Heart left ventricle (tissue), 16 donors: ENCODE measurements around the gene GET4. TPM values are rescaled to one million over a fixed set of nuclear protein-coding genes. Genes with fewer than 3 reads are reported as not detected.

ENCODE experiments used
- ATAC-seq, 4 donors: fragments of 200-7000 bp; cut with Tn5 transposase; one replicate each; pipeline ENCODE4 v1.9.1; 2020 to 2022; ENCODE audit warnings: moderate library complexity in 4 of 4, mild to moderate bottlenecking in 3 of 4, moderate number of reproducible peaks in 1 of 4
- DNase-seq, 5 donors: peaks; one replicate each; pipeline ENCODE4 v3.0.0-alpha.2; 2020
- H3K27ac ChIP-seq, 12 donors: fragments of 200-600 bp; sonication (generic) in 4 of 12; one replicate each; pipeline versions ENCODE4 v1.5.0 to v1.8.0; 2016 to 2022; ENCODE audit warnings: mild to moderate bottlenecking in 2 of 12
- H3K27me3 ChIP-seq, 9 donors: fragments of 200-600 bp; sonication (generic) in 2 of 9; one replicate each; pipeline versions ENCODE4 v1.5.1 to v1.8.0; 2016 to 2022; ENCODE audit warnings: mild to moderate bottlenecking in 3 of 9
- H3K36me3 ChIP-seq, 9 donors: fragments of 200-600 bp; sonication (generic) in 2 of 9; one replicate each; pipeline versions ENCODE4 v1.5.0 to v1.8.0; 2018 to 2022; ENCODE audit warnings: mild to moderate bottlenecking in 2 of 9
- H3K4me1 ChIP-seq, 12 donors: fragments of 200-600 bp; sonication (generic) in 4 of 12; one replicate each; pipeline versions ENCODE4 v1.5.0 to v1.8.0; 2016 to 2022; ENCODE audit warnings: mild to moderate bottlenecking in 3 of 12
- H3K4me3 ChIP-seq, 12 donors: fragments of 200-600 bp; sonication (generic) in 4 of 12; one replicate each; pipeline versions ENCODE4 v1.5.0 to v1.8.0; 2017 to 2022; ENCODE audit warnings: mild to moderate bottlenecking in 9 of 12, moderate library complexity in 4 of 12
- H3K9me3 ChIP-seq, 12 donors: fragments of 200-600 bp; sonication (generic) in 4 of 12; one replicate each; pipeline versions ENCODE4 v1.5.0 to v1.8.0; 2016 to 2022; ENCODE audit warnings: mild to moderate bottlenecking in 1 of 12
- CTCF ChIP-seq, 12 donors: fragments of 200-600 bp; sonication (generic) in 4 of 12; IDR thresholded peaks; one replicate each; pipeline versions ENCODE4 v1.5.0 to v1.8.0; 2018 to 2022; ENCODE audit warnings: antibody characterized with exemption in 12 of 12, mild to moderate bottlenecking in 5 of 12
- POLR2A ChIP-seq, 2 donors: fragments of 450-650 bp; IDR thresholded peaks; one replicate each; pipeline ENCODE4 v1.6.1; 2017; ENCODE audit warnings: antibody characterized with exemption in 2 of 2, mild to moderate bottlenecking in 2 of 2, moderate library complexity in 2 of 2
- WGBS, 4 donors: extraction: QIAGEN DNeasy Blood & Tissue Kit in 2 of 4; methylation state at CpG; one replicate each; pipeline versions ENCODE4 v1.1.5 to v1.1.7; 2013 to 2018; 5-methylcytosine and 5-hydroxymethylcytosine counted together
- intact Hi-C, 10 donors: fragments of 100-400 bp; cut with DNase I; formaldehyde crosslinking; loops; one replicate each; pipeline versions ENCODE4 v1.11.1 to v1.14.2; 2022
- polyA plus RNA-seq, 2 donors: library from polyadenylated mRNA; stranded (reverse); fragments of 200-250 nt; gene quantifications; one replicate each; pipeline ENCODE4 v1.2.3, GENCODE V29; 2013
- total RNA-seq, 9 donors: library from RNA; depleted of rRNA in 2 of 9; stranded (reverse); fragments of >200 nt in 2 of 9; fragmentation: NEBNext Ultra II Directional in 3 of 9; extraction: Animal tissue kit (Norgen Biotek cat#: 25700) in 3 of 9; gene quantifications; one replicate each; pipeline versions ENCODE4 v1.1.0 to v1.2.4, GENCODE V29; 2016 to 2023
- donor health status: ischemic (EF 13 %, LVEDD 7.1; RV severe dilation, severe dysfunction).
- donor health status: healthy with polysubstance abuse.
- donor health status: DM: no; HTN: yes; CAD: no.
- donor health status: DM: no; HTN: no; CAD: no.
- donor health status: ischemic (EF 25% LVEDD 6.9; RV normal size, moderate dysfunction).
- donor health status: ischemic (EF 25% LVEDD 5.7; RV mildly dilated, moderate dysfunction).
- donor health status: healthy.
- donor health status: DM: yes; HTN: yes; CAD: no.
- donor health status: ischemic (EF 35%, LVEDD 5.7; RV mildly dilated, moderate dysfunction).
- donor health status: nonischemic (EF 11% LVEDD 7.7; RV severe dilation, severe dysfunction).
- donor health status: DM: yes; HTN: yes; CAD: no.
- donor health status: PGD.
- donor health status: ischemic (EF 29% LVEDD 5.4; RV normal size, mild dysfunction).
- donor health status: nonischemic (EF 23%, LVEDD 6.1; RV moderate dilation, normal function).

Gene GET4
- total and polyA plus RNA-seq, 11 donors = 14.6 to 34.1 (median 19.7) TPM

GRCh38 chr7:849145-849544 is 27.2 kb upstream of the GET4 start:
- ATAC-seq (no peak), DNase-seq (peak in 1 of 5 donors; percentile 28)
- Histone ChIP-seq H3K27ac (no peak overlapping the region), H3K4me1 (peaks cover 0 to 11% (median 0%) of the 10 kb centered on the region in 12 donors), H3K36me3 (peaks cover 0 to 89% (median 74%) of the 10 kb centered on the region in 9 donors), H3K4me3 (no peak overlapping the region), H3K27me3 (no peaks in the 10 kb centered on the region), H3K9me3 (no peaks in the 10 kb centered on the region)
- no peak for TF ChIP-seq CTCF (IDR thresholded peaks at IDR 0.05)
- TF ChIP-seq POLR2A (IDR thresholded peaks at IDR 0.05) = no peak
- intact Hi-C loops = no loop called here
- 81 to 90% (median 88%) methylated on average over 14 of the region's 14 CpGs for WGBS, 4 donors

GRCh38 chr7:849781-850180 is 26.6 kb upstream of the GET4 start:
- H3K4me3 ChIP-seq = no peak overlapping the region
- intact Hi-C loops = no loop called here
- no peaks in the 10 kb centered on the region for H3K9me3 ChIP-seq
- WGBS, 4 donors = 84 to 91% (median 88%) methylated on average over 19 of the region's 19 CpGs
- DNase-seq (peak in 1 of 5 donors; percentile 46), ATAC-seq (peak in 1 of 4 donors; percentile 7)
- no peak overlapping the region for H3K27ac ChIP-seq
- H3K36me3 ChIP-seq = peaks cover 0 to 89% (median 74%) of the 10 kb centered on the region in 9 donors
- H3K27me3 ChIP-seq = no peaks in the 10 kb centered on the region
- H3K4me1 ChIP-seq = peaks cover 0 to 11% (median 0%) of the 10 kb centered on the region in 12 donors
- TF ChIP-seq CTCF (IDR thresholded peaks at IDR 0.05) (no peak), POLR2A (IDR thresholded peaks at IDR 0.05) (no peak)

- Histone ChIP-seq H3K36me3 (peaks cover 0 to 91% (median 77%) of the 10 kb centered on the region in 9 donors), H3K4me3 (no peak overlapping the region), H3K4me1 (peaks cover 0 to 11% (median 0%) of the 10 kb centered on the region in 12 donors), H3K27me3 (no peaks in the 10 kb centered on the region), H3K9me3 (no peaks in the 10 kb centered on the region), H3K27ac (no peak overlapping the region)
- TF ChIP-seq POLR2A (IDR thresholded peaks at IDR 0.05) (no peak), CTCF (IDR thresholded peaks at IDR 0.05) (no peak)
- ATAC-seq = peak; percentile 10 to 64 (median 48)
- peak in 1 of 5 donors; percentile 58 for DNase-seq
- 46 to 74% (median 66%) methylated on average over 7 to 14 of the region's 14 CpGs for WGBS, 4 donors
- intact Hi-C loops = no loop called here
Measured at GRCh38 chr7:851204-851603, 25.1 kb upstream of the GET4 start.

GRCh38 chr7:853366-854117 is 22.8 kb upstream of the GET4 start:
- WGBS, 4 donors = 86 to 89% (median 87%) methylated on average over 23 to 33 of the region's 33 CpGs
- Histone ChIP-seq H3K27me3 (no peaks in the 10 kb centered on the region), H3K4me1 (peaks cover 0 to 11% (median 0%) of the 10 kb centered on the region in 12 donors), H3K27ac (no peak overlapping the region), H3K4me3 (no peak overlapping the region), H3K36me3 (peaks cover 0 to 100% (median 95%) of the 10 kb centered on the region in 9 donors), H3K9me3 (no peaks in the 10 kb centered on the region)
- intact Hi-C loops = no loop called here
- TF ChIP-seq CTCF (IDR thresholded peaks at IDR 0.05) = no peak
- TF ChIP-seq POLR2A (IDR thresholded peaks at IDR 0.05) = no peak
- peak in 1 of 5 donors; percentile 43 for DNase-seq
- ATAC-seq = no peak
